Upper lobe of right lung (tissue), 1 donor: ENCODE results near the gene PLCB4. TPM values are rescaled to one million over a fixed set of nuclear protein-coding genes. Genes with fewer than 3 reads are reported as not detected.

Experiments used
- ATAC-seq: fragments of 200-7000 bp; cut with Tn5 transposase; one replicate; pipeline ENCODE4 v1.9.1; 2020; ENCODE audit warnings: mild to moderate bottlenecking, moderate library complexity
- DNase-seq: peaks from one replicate; pipeline ENCODE4 v3.0.0-alpha.2; 2020
- H3K27ac ChIP-seq: fragments of 200-600 bp; one replicate; pipeline ENCODE4 v1.8.0; 2022
- H3K27me3 ChIP-seq: fragments of 200-600 bp; one replicate; pipeline ENCODE4 v1.8.0; 2022; ENCODE audit warnings: mild to moderate bottlenecking
- H3K36me3 ChIP-seq: fragments of 200-600 bp; one replicate; pipeline ENCODE4 v1.8.0; 2022
- H3K4me1 ChIP-seq: fragments of 200-600 bp; one replicate; pipeline ENCODE4 v1.8.0; 2022
- H3K4me3 ChIP-seq: fragments of 200-600 bp; one replicate; pipeline ENCODE4 v1.8.0; 2022; ENCODE audit warnings: mild to moderate bottlenecking
- H3K9me3 ChIP-seq: fragments of 200-600 bp; one replicate; pipeline ENCODE4 v1.8.0; 2022
- intact Hi-C: fragments of 100-400 bp; cut with DNase I; formaldehyde crosslinking; loops from one replicate; pipeline ENCODE4 v1.11.0; 2022
- total RNA-seq: library from RNA; stranded (reverse); fragmentation: NEBNext Ultra II Directional; extraction: Animal tissue kit (Norgen Biotek cat#: 25700); gene quantifications from one replicate; pipeline ENCODE4 v1.2.1, GENCODE V29; 2021
- TF ChIP-seq, protein P1 (sequence below): fragments of 200-600 bp; IDR thresholded peaks from one replicate; pipeline ENCODE4 v1.8.0; 2022; ENCODE audit warnings: antibody characterized with exemption
- donor health status: DM: no; HTN: yes; CAD: no; lungs with severe emphysema.

PLCB4 gene
- total RNA-seq, 1 donor from 2014 or later, result 7.9 TPM

DNA sequence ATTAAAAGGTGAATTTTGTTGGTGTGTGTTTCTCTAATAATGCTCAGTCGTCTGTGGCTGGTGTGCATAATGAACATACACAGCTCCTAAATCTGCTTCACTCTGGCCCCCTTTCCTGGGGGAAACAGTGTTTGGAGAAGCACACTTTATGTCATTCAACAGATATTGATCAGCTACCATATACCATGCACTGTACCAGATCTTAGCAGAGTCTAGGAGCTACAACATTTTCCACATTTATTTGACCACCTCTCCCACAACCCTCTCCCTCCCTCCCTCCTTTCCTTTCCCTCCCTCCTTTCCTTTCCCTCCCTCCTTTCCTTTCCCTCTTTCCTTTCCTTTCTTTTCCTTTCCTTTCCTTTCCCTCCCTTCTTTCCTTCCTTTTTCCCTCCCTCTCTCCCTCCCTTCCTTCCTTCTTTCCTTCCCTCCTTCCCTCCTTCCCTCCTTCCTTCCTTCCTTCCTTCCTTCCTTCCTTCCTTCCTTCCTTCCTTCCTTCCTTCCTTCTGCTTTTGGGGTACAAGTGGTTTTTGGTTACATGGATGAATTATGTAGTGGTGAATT, 85.7 kb downstream of the PLCB4 start:
- DNase-seq (no peak), ATAC-seq (no peak)
- no peak overlapping the region for H3K4me3 ChIP-seq
- H3K36me3 ChIP-seq, result no peaks in the 10 kb centered on the region
- intact Hi-C loops, result no loop called here
- TF ChIP-seq, protein P1, sequence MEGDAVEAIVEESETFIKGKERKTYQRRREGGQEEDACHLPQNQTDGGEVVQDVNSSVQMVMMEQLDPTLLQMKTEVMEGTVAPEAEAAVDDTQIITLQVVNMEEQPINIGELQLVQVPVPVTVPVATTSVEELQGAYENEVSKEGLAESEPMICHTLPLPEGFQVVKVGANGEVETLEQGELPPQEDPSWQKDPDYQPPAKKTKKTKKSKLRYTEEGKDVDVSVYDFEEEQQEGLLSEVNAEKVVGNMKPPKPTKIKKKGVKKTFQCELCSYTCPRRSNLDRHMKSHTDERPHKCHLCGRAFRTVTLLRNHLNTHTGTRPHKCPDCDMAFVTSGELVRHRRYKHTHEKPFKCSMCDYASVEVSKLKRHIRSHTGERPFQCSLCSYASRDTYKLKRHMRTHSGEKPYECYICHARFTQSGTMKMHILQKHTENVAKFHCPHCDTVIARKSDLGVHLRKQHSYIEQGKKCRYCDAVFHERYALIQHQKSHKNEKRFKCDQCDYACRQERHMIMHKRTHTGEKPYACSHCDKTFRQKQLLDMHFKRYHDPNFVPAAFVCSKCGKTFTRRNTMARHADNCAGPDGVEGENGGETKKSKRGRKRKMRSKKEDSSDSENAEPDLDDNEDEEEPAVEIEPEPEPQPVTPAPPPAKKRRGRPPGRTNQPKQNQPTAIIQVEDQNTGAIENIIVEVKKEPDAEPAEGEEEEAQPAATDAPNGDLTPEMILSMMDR, result no peak
- H3K27ac ChIP-seq, result no peak overlapping the region
- H3K27me3 ChIP-seq, result no peaks in the 10 kb centered on the region
- no peaks in the 10 kb centered on the region for H3K9me3 ChIP-seq
- no peaks in the 10 kb centered on the region for H3K4me1 ChIP-seq

- Histone ChIP-seq H3K4me3 (no peak overlapping the region), H3K9me3 (no peaks in the 10 kb centered on the region), H3K27me3 (no peaks in the 10 kb centered on the region), H3K27ac (no peak overlapping the region), H3K36me3 (no peaks in the 10 kb centered on the region), H3K4me1 (no peaks in the 10 kb centered on the region)
- intact Hi-C loops, result no loop called here
- TF ChIP-seq, protein P1, result no peak
- no peak for DNase-seq
- no peak for ATAC-seq
Observed at GRCh38 chr20:9156529-9157280, 87.8 kb downstream of the PLCB4 start.

DNA sequence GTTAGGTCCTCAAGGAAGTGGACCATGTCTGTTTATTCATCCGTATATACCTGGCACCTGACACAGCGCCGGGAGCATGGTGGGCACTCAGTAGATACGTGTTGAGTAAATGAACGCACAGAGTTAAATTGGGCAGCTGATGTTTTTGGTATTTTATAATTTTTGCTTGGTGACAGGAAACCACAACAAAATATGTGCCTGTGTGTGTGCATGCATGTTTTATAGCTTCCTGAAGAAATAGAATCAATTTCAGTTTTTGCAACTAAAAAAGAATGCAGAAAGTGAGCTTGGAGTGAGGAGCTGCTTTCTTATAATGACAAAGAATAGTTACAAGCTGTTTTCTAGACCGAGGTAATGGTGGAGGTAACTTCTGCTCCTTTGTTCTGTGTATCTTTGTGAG, 91.4 kb downstream of the PLCB4 start:
- ATAC-seq (no peak), DNase-seq (no peak)
- H3K27ac ChIP-seq, result no peak overlapping the region
- intact Hi-C loops, result no loop called here
- H3K9me3 ChIP-seq, result no peaks in the 10 kb centered on the region
- H3K27me3 ChIP-seq, result no peaks in the 10 kb centered on the region
- no peak overlapping the region for H3K4me3 ChIP-seq
- H3K4me1 ChIP-seq, result no peaks in the 10 kb centered on the region
- H3K36me3 ChIP-seq, result no peaks in the 10 kb centered on the region
- TF ChIP-seq, protein P1, result no peak

- H3K27ac ChIP-seq, result no peak overlapping the region
- TF ChIP-seq, protein P1, result no peak
- no peak overlapping the region for H3K4me3 ChIP-seq
- intact Hi-C loops, result no loop called here
- H3K27me3 ChIP-seq, result no peaks in the 10 kb centered on the region
- DNase-seq (no peak), ATAC-seq (no peak)
- H3K9me3 ChIP-seq, result no peaks in the 10 kb centered on the region
- no peaks in the 10 kb centered on the region for H3K36me3 ChIP-seq
- H3K4me1 ChIP-seq, result no peaks in the 10 kb centered on the region
Observed at GRCh38 chr20:9160757-9161156, 91.9 kb downstream of the PLCB4 start.

GRCh38 chr20:9161311-9161710, 92.4 kb downstream of the PLCB4 start:
- Histone ChIP-seq H3K9me3 (no peaks in the 10 kb centered on the region), H3K4me1 (no peaks in the 10 kb centered on the region), H3K27ac (no peak overlapping the region), H3K4me3 (no peak overlapping the region), H3K27me3 (no peaks in the 10 kb centered on the region), H3K36me3 (no peaks in the 10 kb centered on the region)
- intact Hi-C loops, result no loop called here
- ATAC-seq (no peak), DNase-seq (no peak)
- TF ChIP-seq, protein P1, result no peak
